Measurements from ENCODE around the gene SYNGAP1.

DNA sequence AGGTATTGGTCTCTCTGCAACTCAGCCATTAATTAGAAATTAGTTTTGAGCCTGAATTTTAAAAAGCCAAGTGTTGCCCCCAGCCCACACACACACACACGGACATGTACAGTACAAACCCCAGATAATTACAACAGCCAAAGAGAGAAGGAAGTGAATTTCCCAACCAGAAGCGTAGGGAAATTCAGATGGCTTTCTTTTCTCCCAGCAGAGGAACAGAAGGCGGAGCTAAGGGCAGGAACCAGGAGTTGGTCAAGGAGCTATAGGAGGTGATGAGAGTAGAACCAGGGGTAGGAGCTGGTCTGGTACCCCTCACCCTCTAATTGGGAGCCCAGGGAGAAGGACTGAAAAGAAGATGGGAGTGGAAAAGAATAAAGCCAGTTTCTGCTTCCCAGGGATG, 30.6 kb downstream of the SYNGAP1 start:
- TF ChIP-seq, protein P1, sequence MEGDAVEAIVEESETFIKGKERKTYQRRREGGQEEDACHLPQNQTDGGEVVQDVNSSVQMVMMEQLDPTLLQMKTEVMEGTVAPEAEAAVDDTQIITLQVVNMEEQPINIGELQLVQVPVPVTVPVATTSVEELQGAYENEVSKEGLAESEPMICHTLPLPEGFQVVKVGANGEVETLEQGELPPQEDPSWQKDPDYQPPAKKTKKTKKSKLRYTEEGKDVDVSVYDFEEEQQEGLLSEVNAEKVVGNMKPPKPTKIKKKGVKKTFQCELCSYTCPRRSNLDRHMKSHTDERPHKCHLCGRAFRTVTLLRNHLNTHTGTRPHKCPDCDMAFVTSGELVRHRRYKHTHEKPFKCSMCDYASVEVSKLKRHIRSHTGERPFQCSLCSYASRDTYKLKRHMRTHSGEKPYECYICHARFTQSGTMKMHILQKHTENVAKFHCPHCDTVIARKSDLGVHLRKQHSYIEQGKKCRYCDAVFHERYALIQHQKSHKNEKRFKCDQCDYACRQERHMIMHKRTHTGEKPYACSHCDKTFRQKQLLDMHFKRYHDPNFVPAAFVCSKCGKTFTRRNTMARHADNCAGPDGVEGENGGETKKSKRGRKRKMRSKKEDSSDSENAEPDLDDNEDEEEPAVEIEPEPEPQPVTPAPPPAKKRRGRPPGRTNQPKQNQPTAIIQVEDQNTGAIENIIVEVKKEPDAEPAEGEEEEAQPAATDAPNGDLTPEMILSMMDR (optimal IDR thresholded peaks at IDR 0.05 in 1 of 3, IDR thresholded peaks at IDR 0.05 in 1 of 3, conservative IDR thresholded peaks at IDR 0.05 in 1 of 3; ENCODE audit: extremely low read depth in 1 of 3, insufficient read depth in 2 of 3, low read length in 3 of 3), result no peak
- TF ChIP-seq EZH2 (IDR thresholded peaks at IDR 0.05; ENCODE audit: low read length), result no peak
